HG02642 (cell line): ENCODE data around the gene WDR83.
"Not testable (repeated sequence)": the region's sequence is repeated elsewhere in the genome, so short reads cannot be mapped to it uniquely, and the experiment has no call there.

ENCODE experiments used
- ATAC-seq: cut with Tn5 transposase; IDR thresholded peaks from one replicate; pipeline ENCODE4 v1.9.1; 2021; ENCODE audit warnings: mild to moderate bottlenecking; ENCODE audit not compliant: unreplicated experiment, poor library complexity

WDR83 gene

GRCh38 chr19:12681074-12681987 is 14.7 kb downstream of the WDR83 start, which contains the start of gene DHPS:
Gene DHPS (minus strand): TSS chr19:12681880. CDS start chr19:12681766, 114 bp downstream.
- peak; percentile 77 for ATAC-seq

- ATAC-seq: no peak
Observed at GRCh38 chr19:12685831-12686230, 19.2 kb downstream of the WDR83 start.

GRCh38 chr19:12687496-12688196 is 21.0 kb downstream of the WDR83 start, which contains the start of gene GNG14:
Gene GNG14 (plus strand): TSS chr19:12687998. CDS start chr19:12688049, 51 bp downstream.
- no peak for ATAC-seq

GRCh38 chr19:12689012-12689411 is 22.4 kb downstream of the WDR83 start:
- ATAC-seq: no peak

- ATAC-seq: no peak
Observed at GRCh38 chr19:12689581-12690216, 23.1 kb downstream of the WDR83 start.

- ATAC-seq: no peak
Observed at GRCh38 chr19:12692960-12693359, 26.4 kb downstream of the WDR83 start.

- ATAC-seq: no peak
Observed at GRCh38 chr19:12694641-12695040, 28.0 kb downstream of the WDR83 start.

- ATAC-seq: no peak
Observed at GRCh38 chr19:12695096-12695495, 28.5 kb downstream of the WDR83 start.

- peak; percentile 4 for ATAC-seq
Observed at GRCh38 chr19:12695514-12695913, 28.9 kb downstream of the WDR83 start.

GRCh38 chr19:12695997-12696365 is 29.4 kb downstream of the WDR83 start:
- peak; percentile 11 for ATAC-seq

- ATAC-seq: peak; percentile 79
Observed at GRCh38 chr19:12696366-12697335, 30.0 kb downstream of the WDR83 start, which contains the start of gene FBXW9. Gene FBXW9 (minus strand): TSS chr19:12696631. CDS start chr19:12696581, 50 bp downstream.

GRCh38 chr19:12697425-12697824 is 30.8 kb downstream of the WDR83 start:
- not testable (repeated sequence) for ATAC-seq

- ATAC-seq: no peak
Observed at GRCh38 chr19:12698138-12698537, 31.5 kb downstream of the WDR83 start.

- no peak for ATAC-seq
Observed at GRCh38 chr19:12701596-12702282, 35.1 kb downstream of the WDR83 start.

- ATAC-seq: no peak
Observed at GRCh38 chr19:12703046-12703445, 36.4 kb downstream of the WDR83 start.

GRCh38 chr19:12705169-12705568 is 38.6 kb downstream of the WDR83 start:
- ATAC-seq: no peak

- no peak for ATAC-seq
Observed at GRCh38 chr19:12705654-12706331, 39.2 kb downstream of the WDR83 start.

GRCh38 chr19:12706332-12706718 is 39.7 kb downstream of the WDR83 start:
- no peak for ATAC-seq
